HEK293T (cell line): Measurements from ENCODE around the gene MYADML2.

Experiments
- CTCF ChIA-PET: fragments of 350-600 bp; formaldehyde crosslinking; extraction: SDS; loops from one replicate; lab custom pipeline; 2021; ENCODE audit warnings: antibody characterized with exemption, inconsistent platforms; lab: Yijun Ruan, JAX
- POLR2A ChIA-PET: fragments of 350-600 bp; formaldehyde crosslinking; extraction: SDS; loops from one replicate; lab custom pipeline; 2020; ENCODE audit warnings: antibody characterized with exemption, inconsistent platforms; lab: Yijun Ruan, JAX
- DNase-seq: peaks from one replicate; pipeline ENCODE4 v3.0.0; 2012; ENCODE audit warnings: mixed read lengths; ENCODE audit errors: extremely low spot score
- ARNT ChIP-seq: fragments of 450-650 bp; IDR thresholded peaks from 2 replicates; pipeline ENCODE4 v1.6.1; 2017; ENCODE audit warnings: mild to moderate bottlenecking
- BHLHE40 ChIP-seq: fragments of 450-650 bp; IDR thresholded peaks from 2 replicates; pipeline ENCODE4 v1.6.1; 2016; ENCODE audit warnings: mild to moderate bottlenecking, moderate library complexity, borderline replicate concordance
- CTBP1 ChIP-seq: fragments of 450-650 bp; IDR thresholded peaks from 2 replicates; pipeline ENCODE4 v1.6.1; 2016; ENCODE audit warnings: borderline replicate concordance
- ELF4 ChIP-seq: fragments of 450-650 bp; IDR thresholded peaks from 2 replicates; pipeline ENCODE4 v1.6.1; 2017; ENCODE audit warnings: antibody characterized with exemption
- FOXA1 ChIP-seq: fragments of 450-650 bp; IDR thresholded peaks from 2 replicates; pipeline ENCODE4 v1.6.1; 2016; ENCODE audit warnings: mild to moderate bottlenecking
- FOXK2 ChIP-seq: fragments of 450-650 bp; IDR thresholded peaks from 2 replicates; pipeline ENCODE4 v1.6.1; 2016; ENCODE audit warnings: mild to moderate bottlenecking
- FOXM1 ChIP-seq: fragments of 450-650 bp; IDR thresholded peaks from 2 replicates; pipeline ENCODE4 v1.6.1; 2017; ENCODE audit warnings: mild to moderate bottlenecking, borderline replicate concordance
- HDGF ChIP-seq: fragments of 450-650 bp; IDR thresholded peaks from 2 replicates; pipeline ENCODE4 v1.6.1; 2017; ENCODE audit warnings: antibody characterized with exemption, borderline replicate concordance
- L3MBTL2 ChIP-seq: fragments of 450-650 bp; conservative IDR thresholded peaks from 2 replicates; pipeline ENCODE4 v1.6.1; 2016; ENCODE audit warnings: mild to moderate bottlenecking
- LEF1 ChIP-seq: fragments of 450-650 bp; IDR thresholded peaks from 2 replicates; pipeline ENCODE4 v1.6.1; 2017; ENCODE audit warnings: mild to moderate bottlenecking, borderline replicate concordance
- NFRKB ChIP-seq: fragments of 450-650 bp; IDR thresholded peaks from 2 replicates; pipeline ENCODE4 v1.6.1; 2016; ENCODE audit warnings: mild to moderate bottlenecking, moderate library complexity
- PKNOX1 ChIP-seq: fragments of 450-650 bp; IDR thresholded peaks from 2 replicates; pipeline ENCODE4 v1.6.1; 2016
- SP1 ChIP-seq: fragments of 450-650 bp; IDR thresholded peaks from 2 replicates; pipeline ENCODE4 v1.6.1; 2017
- SUZ12 ChIP-seq: fragments of 450-650 bp; IDR thresholded peaks from 2 replicates; pipeline ENCODE4 v1.6.1; 2016; ENCODE audit warnings: mild to moderate bottlenecking
- TARDBP ChIP-seq: fragments of 450-650 bp; IDR thresholded peaks from 2 replicates; pipeline ENCODE4 v1.6.1; 2016
- ZNF384 ChIP-seq: fragments of 450-650 bp; IDR thresholded peaks from 2 replicates; pipeline ENCODE4 v1.6.1; 2016

The MYADML2 gene

GRCh38 chr17:81992306-81993102 is 45.5 kb upstream of the MYADML2 start:
- DNase-seq = no peak
- ChIA-PET POLR2A (no interaction called here), CTCF (no interaction called here)
- TF ChIP-seq L3MBTL2 (no peak), SUZ12 (no peak), LEF1 (no peak), BHLHE40 (no peak), CTBP1 (no peak), FOXM1 (no peak), NFRKB (no peak), PKNOX1 (no peak), ELF4 (no peak), FOXK2 (no peak), HDGF (no peak), SP1 (no peak)

- POLR2A ChIA-PET = no interaction called here
Measured at GRCh38 chr17:81991684-81992305, 44.8 kb upstream of the MYADML2 start.

GRCh38 chr17:81990836-81991683 is 44.0 kb upstream of the MYADML2 start:
- POLR2A ChIA-PET = interaction anchor here (0.6 to 1.4 kb wide), 2 partner anchors 31 to 166 kb away, joined by 3 read pairs; no protein-coding TSS in a partner anchor
- no peak for DNase-seq
- no peak for TF ChIP-seq L3MBTL2
- no peak for TF ChIP-seq TARDBP
- no peak for TF ChIP-seq SP1
- TF ChIP-seq SUZ12 = no peak
- no peak for TF ChIP-seq BHLHE40
- no peak for TF ChIP-seq HDGF
- no peak for TF ChIP-seq FOXA1
- no peak for TF ChIP-seq PKNOX1
- no peak for TF ChIP-seq FOXK2
- TF ChIP-seq NFRKB = no peak
- TF ChIP-seq ARNT = no peak
- TF ChIP-seq FOXM1 = no peak
- no peak for TF ChIP-seq CTBP1
- TF ChIP-seq ZNF384 = no peak
- TF ChIP-seq ELF4 = no peak
- TF ChIP-seq LEF1 = no peak
- CTCF ChIA-PET = no interaction called here

More at GRCh38 chr17:81991684-81992305, 44.8 kb upstream of the MYADML2 start:
- no peak for DNase-seq
- CTCF ChIA-PET = no interaction called here
- TF ChIP-seq HDGF (no peak), FOXM1 (no peak), SP1 (no peak), ELF4 (no peak), ARNT (no peak), TARDBP (no peak), SUZ12 (no peak), FOXA1 (no peak), NFRKB (no peak), FOXK2 (no peak), PKNOX1 (no peak), ZNF384 (no peak), L3MBTL2 (no peak), BHLHE40 (no peak), CTBP1 (no peak), LEF1 (no peak)

- no peak for TF ChIP-seq ELF4
- ChIA-PET POLR2A (no interaction called here), CTCF (no interaction called here)
- no peak for DNase-seq
Measured at GRCh38 chr17:81987161-81987770, 40.2 kb upstream of the MYADML2 start.

GRCh38 chr17:81986606-81987005 is 39.6 kb upstream of the MYADML2 start:
- CTCF ChIA-PET = no interaction called here
- TF ChIP-seq L3MBTL2 = no peak
- no peak for TF ChIP-seq SUZ12
- no peak for TF ChIP-seq TARDBP
- TF ChIP-seq ELF4 = no peak
- no peak for TF ChIP-seq NFRKB
- no peak for TF ChIP-seq LEF1
- TF ChIP-seq ZNF384 = no peak
- no peak for TF ChIP-seq ARNT
- TF ChIP-seq HDGF = no peak
- no peak for TF ChIP-seq BHLHE40
- no peak for TF ChIP-seq PKNOX1
- TF ChIP-seq SP1 = no peak
- TF ChIP-seq CTBP1 = no peak
- TF ChIP-seq FOXM1 = no peak
- TF ChIP-seq FOXA1 = no peak
- no peak for TF ChIP-seq FOXK2
- POLR2A ChIA-PET = interaction anchor here (1.1 kb wide), 1 partner anchor 44 kb away, joined by 3 read pairs; no protein-coding TSS in a partner anchor
- DNase-seq = no peak
